Panc1 (cell line): Measurements from ENCODE around the gene ADAR. TPM values are rescaled to one million over a fixed set of nuclear protein-coding genes. Genes with fewer than 3 reads are reported as not detected.

Experiments used
- ATAC-seq: fragments of 200-7000 bp; cut with Tn5 transposase; 2 replicates; pipeline ENCODE4 v1.9.1; 2020; ENCODE audit warnings: mild to moderate bottlenecking, moderate library complexity
- BruUV-seq: library from RNA; stranded (reverse); fragments of 400-500 nt; replicated peaks from 2 replicates; lab custom pipeline; 2021; lab: Mats Ljungman, UMichigan
- CTCF ChIA-PET: fragments of 300-600 bp; sonication (Branson Sonifier 250); formaldehyde crosslinking; loops from one replicate; lab custom pipeline; 2022; ENCODE audit warnings: antibody characterized with exemption; lab: Charles Lee
- POLR2A ChIA-PET: fragments of 300-600 bp; sonication (Branson Sonifier 250); formaldehyde crosslinking; loops from one replicate; lab custom pipeline; 2022; ENCODE audit warnings: antibody characterized with exemption; lab: Charles Lee
- DNase-seq: peaks from one replicate; pipeline ENCODE4 v3.0.0-alpha.2; 2010; ENCODE audit warnings: low read depth, low spot score
- H3K27ac ChIP-seq: 2 replicates; pipeline ENCODE4 v1.5.1; 2011; ENCODE audit warnings: mild to moderate bottlenecking, low read length, inconsistent platforms
- H3K27me3 ChIP-seq: fragments of 200-500 bp; sonication (Bioruptor generic); 2 replicates; pipeline ENCODE4 v1.6.0; 2014; ENCODE audit warnings: low read length, inconsistent platforms; ENCODE audit not compliant: control insufficient read depth, insufficient read depth
- H3K36me3 ChIP-seq: fragments of 200-500 bp; sonication (Bioruptor generic); 2 replicates; pipeline ENCODE4 v1.5.1; 2014; ENCODE audit warnings: inconsistent platforms, mild to moderate bottlenecking, low read length, moderate library complexity; ENCODE audit not compliant: control insufficient read depth, insufficient read depth
- H3K4me1 ChIP-seq: 2 replicates; pipeline ENCODE4 v1.5.1; 2011; ENCODE audit warnings: inconsistent platforms, mild to moderate bottlenecking, low read length, moderate library complexity; ENCODE audit not compliant: control insufficient read depth, insufficient read depth
- H3K4me3 ChIP-seq, 2 experiments: 2 replicates each; pipeline ENCODE4 v1.5.1; 2011 to 2012; ENCODE audit warnings: low read depth in 2 of 2, low read length in 2 of 2, mild to moderate bottlenecking in 2 of 2, inconsistent platforms in 1 of 2, moderate library complexity in 1 of 2
- H3K9me3 ChIP-seq: fragments of 200-500 bp; sonication (Bioruptor generic); 2 replicates; pipeline ENCODE4 v1.5.1; 2014; ENCODE audit warnings: low read depth, mild to moderate bottlenecking, inconsistent platforms, low read length, moderate library complexity; ENCODE audit not compliant: control insufficient read depth, insufficient read depth
- CTCF ChIP-seq: fragments of 450-650 bp; IDR thresholded peaks from 2 replicates; pipeline ENCODE4 v1.5.1; 2017; ENCODE audit warnings: mild to moderate bottlenecking
- POLR2AphosphoS5 ChIP-seq: IDR thresholded peaks from 2 replicates; pipeline ENCODE4 v1.6.1; 2012; ENCODE audit warnings: mild to moderate bottlenecking, low read depth, low read length, moderate library complexity
- REST ChIP-seq, 2 experiments: IDR thresholded peaks; 2 replicates each; pipeline ENCODE4 v1.6.1; 2011 to 2012; ENCODE audit warnings: low read depth in 2 of 2, control low read depth in 1 of 2, low read length in 1 of 2, mild to moderate bottlenecking in 1 of 2, moderate library complexity in 1 of 2; ENCODE audit not compliant: insufficient read depth in 1 of 2
- SIN3A ChIP-seq: IDR thresholded peaks from 2 replicates; pipeline ENCODE4 v1.6.1; 2012; ENCODE audit warnings: low read depth, mild to moderate bottlenecking, low read length, moderate library complexity, borderline replicate concordance; ENCODE audit not compliant: insufficient read depth
- TCF7L2 ChIP-seq: IDR thresholded peaks from 2 replicates; pipeline ENCODE4 v1.6.1; 2011; ENCODE audit warnings: mild to moderate bottlenecking, low read depth, low read length, inconsistent platforms
- in situ Hi-C: cut with HindIII; loops from 2 replicates; pipeline ENCODE4 v1.10.0; 2016; ENCODE audit warnings: low sequenced_read_pairs, low pct_unique_long_range_greater_than_20kb
- intact Hi-C: fragments of 100-400 bp; cut with micrococcal nuclease; formaldehyde crosslinking; loops from one replicate; pipeline ENCODE4 v1.10.0; 2022; ENCODE audit not compliant: unreplicated experiment
- total RNA-seq: library from RNA; stranded (reverse); gene quantifications from one replicate; pipeline ENCODE4 v1.2.1, GENCODE V29; 2021; ENCODE audit not compliant: unreplicated experiment

ADAR gene
- total RNA-seq, 1 experiment from 2014 or later = 136 TPM

GRCh38 chr1:154623358-154623757 lies 15.4 kb upstream of the ADAR start:
- ChIA-PET POLR2A (no interaction called here), CTCF (no interaction called here)
- peaks cover 14% of the 10 kb centered on the region; the same call in 1 of the 2 replicates for H3K4me1 ChIP-seq
- ATAC-seq (no peak), DNase-seq (no peak)
- BruUV-seq = no TSS peak
- no peak for TF ChIP-seq SIN3A
- TF ChIP-seq POLR2AphosphoS5 = no peak
- TF ChIP-seq TCF7L2 = no peak
- no peak for TF ChIP-seq REST (IDR thresholded peaks at IDR 0.05; ENCODE audit: insufficient read depth in 1 of 2, low read depth in 2 of 2, low read length in 1 of 2)
- TF ChIP-seq CTCF = no peak
- H3K9me3 ChIP-seq = no peaks in the 10 kb centered on the region; the same call in 1 of the 2 replicates
- H3K36me3 ChIP-seq = peaks cover 5% of the 10 kb centered on the region
- in situ Hi-C loops (no loop called here), intact Hi-C loops (no loop called here)
- no peak overlapping the region for H3K4me3 ChIP-seq
- H3K27me3 ChIP-seq = no peaks in the 10 kb centered on the region
- H3K27ac ChIP-seq = no peak overlapping the region

- H3K27ac ChIP-seq = no peak overlapping the region
- TF ChIP-seq CTCF = no peak
- no peak for TF ChIP-seq REST (IDR thresholded peaks at IDR 0.05; ENCODE audit: insufficient read depth in 1 of 2, low read depth in 2 of 2, low read length in 1 of 2)
- ChIA-PET POLR2A (no interaction called here), CTCF (no interaction called here)
- DNase-seq = no peak
- BruUV-seq = no TSS peak
- no peaks in the 10 kb centered on the region for H3K27me3 ChIP-seq
- no peaks in the 10 kb centered on the region for H3K9me3 ChIP-seq
- ATAC-seq = no peak
- intact Hi-C loops = no loop called here
- peaks cover 10% of the 10 kb centered on the region; the same call in 1 of the 2 replicates for H3K4me1 ChIP-seq
- H3K36me3 ChIP-seq = peaks cover 5% of the 10 kb centered on the region
- in situ Hi-C loops = no loop called here
- no peak overlapping the region for H3K4me3 ChIP-seq
These were observed 14.6 kb upstream of the ADAR start for GRCh38 chr1:154622503-154623039.
